ENCODE data around the gene CERCAM.

GRCh38 chr9:128391956-128392301 is 28.7 kb upstream of the CERCAM start:
- TF ChIP-seq CTCF (IDR thresholded peaks at IDR 0.05; ENCODE audit: low read length) (no peak), EZH2 (IDR thresholded peaks at IDR 0.05; ENCODE audit: borderline replicate concordance, low read length) (no peak)
